HL-60/S4 treated with phorbol 12-myristate 13-acetate at 8.2 ng/mL for 4 days and 3 days (cell line): ENCODE results near the gene NFATC4.

Experiments used
- in situ Hi-C: fragments of 300-500 bp; cut with MboI; formaldehyde crosslinking; loops from 2 replicates; pipeline ENCODE4 v1.15.0; 2022; ENCODE audit warnings: low sequenced_read_pairs

NFATC4 gene

DNA sequence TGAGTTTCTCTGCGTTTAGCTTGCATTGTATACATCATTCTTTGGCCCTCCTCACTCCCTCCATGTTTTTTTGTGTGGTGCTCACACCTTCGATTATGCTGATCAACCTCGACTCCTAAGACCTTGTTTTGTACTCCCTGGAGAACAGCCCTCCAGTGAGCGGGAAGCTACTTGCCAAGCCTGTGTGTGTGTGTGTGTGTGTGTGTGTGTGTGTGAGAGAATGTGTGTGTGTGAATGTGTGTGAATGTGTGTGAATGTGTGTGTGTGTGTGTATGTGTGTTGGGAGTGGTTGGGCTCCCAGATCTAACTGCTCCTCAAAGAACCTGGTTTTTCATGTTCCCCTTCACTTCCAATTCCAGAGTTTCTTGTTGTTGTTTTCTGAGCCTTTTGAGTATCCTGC, 36.8 kb downstream of the NFATC4 start:
- in situ Hi-C loops, result no loop called here

DNA sequence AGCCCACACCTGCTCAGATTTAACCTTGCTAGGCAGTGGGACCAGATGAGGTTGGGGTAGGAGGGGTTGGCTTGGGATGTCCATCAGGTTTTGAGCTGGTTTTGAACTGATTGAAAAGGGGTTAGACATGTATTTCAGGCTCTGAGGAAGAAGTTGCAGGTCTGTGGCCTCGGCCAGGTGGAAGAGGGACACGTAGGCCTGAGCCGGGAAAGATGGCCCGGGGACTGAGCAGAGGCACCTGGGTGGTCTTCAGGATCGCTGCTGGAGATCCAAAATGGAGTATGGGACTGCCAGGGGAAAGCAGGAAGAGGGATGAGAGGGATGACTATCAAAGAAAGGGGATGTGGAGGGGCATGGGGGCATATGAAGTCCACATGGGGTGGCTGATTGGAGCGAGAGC, 38.4 kb downstream of the NFATC4 start:
- in situ Hi-C loops, result no loop called here

DNA sequence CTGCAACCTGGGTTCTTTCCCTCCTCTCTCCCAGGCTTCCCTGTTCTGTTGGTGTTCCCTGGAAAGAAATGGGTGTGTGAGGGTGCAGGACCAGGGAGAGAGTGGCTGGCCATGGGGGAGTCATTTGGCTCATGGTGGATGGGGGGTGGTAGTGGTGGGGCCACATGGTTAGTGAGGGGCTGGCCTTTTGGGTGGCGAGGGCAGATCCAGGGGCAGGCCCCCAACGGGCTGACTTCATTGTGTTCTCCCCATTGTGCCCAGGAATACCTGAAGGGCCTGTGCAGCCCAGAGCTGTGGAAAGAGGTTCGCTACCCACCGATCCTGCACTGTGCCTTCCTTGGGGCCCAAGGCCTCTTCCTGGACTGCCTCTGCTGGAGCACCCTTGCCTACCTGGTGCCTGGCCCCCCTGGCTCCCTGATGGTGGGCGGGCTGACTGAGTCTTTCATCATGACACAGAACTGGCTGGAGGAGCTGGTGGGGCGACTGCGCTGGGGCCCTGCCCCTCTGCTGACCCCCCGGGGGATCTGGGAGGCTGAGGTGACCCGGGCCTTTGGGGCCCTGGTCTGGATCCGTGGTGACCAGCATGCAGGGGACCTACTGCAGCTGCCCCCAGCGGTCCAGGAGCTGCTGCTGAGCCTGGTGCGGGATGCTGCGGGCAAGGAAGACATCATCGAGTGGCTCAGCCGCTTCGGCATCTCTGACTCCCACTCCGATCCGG, 39.8 kb downstream of the NFATC4 start:
- in situ Hi-C loops, result no loop called here

GRCh38 chr14:24408764-24409163, 40.8 kb downstream of the NFATC4 start:
- in situ Hi-C loops, result no loop called here

DNA sequence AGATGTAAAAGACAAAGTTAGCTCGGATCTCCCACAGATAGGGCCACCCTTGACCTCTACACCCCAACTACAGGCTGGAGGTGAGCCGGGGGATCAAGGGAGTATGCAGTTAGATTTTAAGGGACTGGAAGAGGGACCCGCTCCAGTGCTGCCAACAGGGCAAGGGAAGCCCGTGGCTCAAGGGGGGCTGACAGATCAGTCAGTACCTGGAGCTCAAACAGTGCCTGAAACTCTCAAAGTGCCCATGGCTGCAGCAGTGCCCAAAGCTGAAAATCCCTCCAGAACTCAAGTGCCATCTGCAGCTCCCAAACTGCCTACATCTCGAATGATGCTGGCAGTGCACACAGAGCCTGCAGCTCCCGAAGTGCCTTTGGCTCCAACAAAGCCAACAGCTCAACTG, 41.2 kb downstream of the NFATC4 start:
- in situ Hi-C loops, result no loop called here

GRCh38 chr14:24409956-24410355, 42.0 kb downstream of the NFATC4 start:
- in situ Hi-C loops, result no loop called here

DNA sequence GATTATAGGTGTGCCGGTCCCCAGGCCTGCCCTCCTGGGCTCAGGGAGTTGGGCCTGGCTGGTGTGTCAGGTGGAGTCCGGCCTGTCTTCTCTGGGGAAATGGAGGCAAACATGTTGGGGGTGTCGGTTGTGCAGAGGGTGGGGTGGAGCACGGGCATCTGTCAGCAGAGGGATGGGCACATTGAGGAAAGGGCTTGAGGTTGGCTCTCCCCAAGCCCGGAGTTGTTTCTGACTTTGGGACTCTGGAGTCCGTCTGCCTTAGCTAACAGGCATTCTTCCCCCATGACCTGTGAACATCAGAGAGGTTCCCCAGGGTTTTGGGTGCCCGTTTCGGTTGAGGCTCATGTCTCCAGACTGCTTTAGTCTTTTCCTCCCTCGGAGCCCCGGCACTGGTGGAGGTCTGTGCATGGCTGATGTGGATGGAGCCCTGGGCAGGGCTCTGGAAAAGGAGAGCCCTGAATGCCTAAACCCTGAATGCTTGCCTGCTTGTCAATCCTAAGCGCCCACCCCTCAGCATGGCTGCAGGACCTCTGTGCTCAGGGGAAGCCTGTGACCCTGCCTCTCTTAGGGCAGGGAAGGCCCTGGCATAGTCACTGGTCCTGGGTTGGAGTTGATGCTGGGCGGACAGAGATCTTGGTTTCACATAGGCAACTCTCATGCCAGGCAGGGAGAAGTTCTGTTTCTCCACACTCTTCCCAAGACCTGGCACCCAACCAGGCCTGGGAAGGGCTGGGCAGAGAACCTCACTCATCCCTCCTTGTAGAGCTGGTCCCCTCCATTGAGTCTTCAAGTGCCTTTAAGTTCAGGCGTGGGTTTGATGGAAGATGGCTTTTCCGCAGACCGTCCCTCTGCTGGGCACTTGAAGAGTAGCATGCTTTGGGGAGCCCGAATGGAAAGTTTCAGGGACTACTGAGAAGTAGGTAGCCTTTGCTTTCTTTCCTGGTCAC, 43.7 kb downstream of the NFATC4 start:
- in situ Hi-C loops, result no loop called here

GRCh38 chr14:24414077-24414476, 46.1 kb downstream of the NFATC4 start:
- in situ Hi-C loops, result no loop called here

GRCh38 chr14:24414732-24415420, 46.9 kb downstream of the NFATC4 start:
- in situ Hi-C loops, result no loop called here

DNA sequence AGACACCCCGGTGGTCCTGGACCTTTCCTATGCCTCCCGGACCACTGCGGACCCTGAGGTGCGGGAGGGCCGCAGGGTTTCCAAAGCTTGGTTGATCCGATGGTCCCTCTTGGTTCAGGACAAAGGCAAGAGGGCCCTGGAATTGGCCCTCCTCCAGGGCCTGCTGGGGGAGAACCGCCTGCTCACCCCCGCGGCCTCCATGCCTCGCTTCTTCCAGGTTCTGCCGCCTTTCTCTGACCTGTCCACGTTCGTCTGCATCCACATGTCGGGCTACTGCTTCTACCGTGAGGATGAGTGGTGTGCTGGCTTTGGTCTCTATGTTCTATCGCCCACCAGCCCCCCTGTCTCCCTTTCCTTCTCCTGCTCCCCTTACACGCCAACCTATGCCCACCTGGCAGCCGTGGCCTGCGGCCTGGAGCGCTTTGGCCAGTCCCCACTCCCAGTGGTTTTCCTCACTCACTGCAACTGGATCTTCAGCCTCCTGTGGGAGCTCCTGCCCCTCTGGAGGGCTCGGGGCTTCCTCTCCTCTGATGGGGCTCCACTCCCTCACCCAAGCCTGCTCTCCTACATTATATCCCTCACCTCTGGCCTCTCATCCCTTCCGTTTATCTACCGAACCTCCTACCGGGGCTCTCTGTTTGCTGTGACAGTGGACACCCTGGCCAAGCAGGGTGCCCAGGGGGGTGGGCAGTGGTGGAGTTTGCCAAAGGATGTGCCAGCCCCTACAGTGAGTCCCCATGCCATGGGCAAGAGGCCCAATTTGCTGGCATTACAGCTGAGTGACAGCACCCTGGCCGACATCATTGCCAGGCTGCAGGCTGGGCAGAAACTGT, 47.7 kb downstream of the NFATC4 start:
- in situ Hi-C loops, result no loop called here

DNA sequence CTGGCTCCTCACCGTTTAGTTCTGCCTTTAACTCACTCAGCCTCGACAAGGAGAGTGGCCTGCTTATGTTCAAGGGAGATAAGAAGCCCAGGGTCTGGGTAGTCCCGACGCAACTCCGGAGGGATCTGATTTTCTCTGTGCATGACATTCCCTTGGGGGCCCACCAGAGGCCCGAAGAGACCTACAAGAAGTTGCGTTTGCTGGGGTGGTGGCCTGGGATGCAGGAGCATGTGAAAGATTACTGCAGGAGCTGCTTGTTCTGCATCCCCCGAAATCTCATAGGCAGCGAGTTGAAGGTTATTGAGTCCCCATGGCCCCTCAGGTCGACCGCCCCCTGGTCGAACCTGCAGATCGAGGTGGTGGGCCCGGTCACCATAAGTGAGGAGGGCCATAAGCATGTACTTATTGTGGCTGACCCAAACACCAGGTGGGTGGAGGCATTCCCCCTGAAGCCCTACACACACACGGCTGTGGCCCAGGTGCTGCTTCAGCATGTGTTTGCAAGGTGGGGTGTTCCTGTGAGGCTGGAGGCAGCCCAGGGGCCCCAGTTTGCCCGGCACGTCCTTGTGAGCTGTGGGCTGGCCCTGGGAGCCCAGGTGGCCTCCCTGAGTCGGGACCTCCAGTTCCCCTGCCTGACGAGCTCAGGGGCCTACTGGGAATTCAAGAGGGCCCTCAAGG, 48.4 kb downstream of the NFATC4 start:
- in situ Hi-C loops, result no loop called here

DNA sequence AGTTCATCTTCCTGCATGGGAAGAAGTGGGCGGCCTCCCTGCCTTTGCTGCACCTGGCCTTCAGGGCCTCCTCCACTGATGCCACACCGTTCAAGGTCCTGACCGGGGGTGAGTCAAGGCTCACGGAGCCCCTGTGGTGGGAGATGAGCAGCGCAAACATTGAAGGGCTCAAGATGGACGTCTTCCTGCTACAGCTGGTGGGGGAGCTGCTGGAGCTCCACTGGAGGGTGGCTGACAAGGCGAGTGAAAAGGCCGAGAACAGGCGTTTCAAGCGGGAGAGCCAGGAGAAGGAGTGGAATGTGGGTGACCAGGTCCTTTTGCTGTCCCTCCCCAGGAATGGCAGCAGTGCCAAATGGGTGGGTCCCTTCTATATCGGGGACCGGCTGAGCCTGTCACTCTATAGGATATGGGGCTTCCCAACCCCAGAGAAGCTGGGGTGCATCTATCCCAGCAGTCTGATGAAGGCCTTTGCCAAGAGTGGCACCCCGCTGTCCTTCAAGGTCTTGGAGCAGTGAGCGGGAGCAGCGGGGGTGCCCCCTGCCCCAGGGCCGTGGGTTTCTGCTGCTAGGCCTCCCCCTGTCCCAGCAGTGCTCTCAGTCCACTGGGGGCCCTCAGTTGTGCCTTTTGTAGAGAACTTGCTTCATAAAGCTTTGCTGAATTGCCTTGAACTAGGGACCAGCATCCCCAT, 49.1 kb downstream of the NFATC4 start:
- in situ Hi-C loops, result no loop called here

DNA sequence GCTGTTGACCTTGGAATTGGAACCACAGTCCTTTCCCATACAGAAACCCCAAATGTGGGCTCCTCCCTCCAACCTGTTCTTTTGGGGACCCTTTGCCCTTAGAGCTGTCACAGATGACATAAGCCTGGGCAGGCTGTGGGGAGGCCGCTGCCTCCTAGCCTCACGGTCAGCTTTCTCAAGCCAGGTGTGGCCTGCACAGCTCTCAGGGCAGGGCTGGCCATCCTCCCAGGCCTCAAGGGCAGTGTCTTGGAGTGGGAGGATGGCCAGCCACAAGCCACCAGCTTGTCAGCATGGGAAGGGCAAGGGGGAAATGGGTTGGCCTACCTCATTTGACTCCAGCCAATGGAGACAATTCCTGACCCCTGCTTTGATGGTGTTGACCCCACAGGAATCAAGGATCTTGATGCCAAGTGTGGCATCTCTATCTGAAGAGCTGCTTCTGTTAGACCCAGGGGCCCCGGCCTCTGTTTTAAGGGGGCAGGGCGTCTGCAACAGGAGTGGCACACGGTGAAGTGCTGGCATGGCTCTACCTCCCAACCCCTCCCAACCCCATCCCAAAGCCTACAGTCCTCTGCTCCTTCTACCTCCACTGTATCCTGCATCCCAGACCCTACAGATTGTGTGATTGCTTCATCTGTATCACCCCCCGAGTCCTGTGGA, 50.0 kb downstream of the NFATC4 start:
- in situ Hi-C loops, result no loop called here

DNA sequence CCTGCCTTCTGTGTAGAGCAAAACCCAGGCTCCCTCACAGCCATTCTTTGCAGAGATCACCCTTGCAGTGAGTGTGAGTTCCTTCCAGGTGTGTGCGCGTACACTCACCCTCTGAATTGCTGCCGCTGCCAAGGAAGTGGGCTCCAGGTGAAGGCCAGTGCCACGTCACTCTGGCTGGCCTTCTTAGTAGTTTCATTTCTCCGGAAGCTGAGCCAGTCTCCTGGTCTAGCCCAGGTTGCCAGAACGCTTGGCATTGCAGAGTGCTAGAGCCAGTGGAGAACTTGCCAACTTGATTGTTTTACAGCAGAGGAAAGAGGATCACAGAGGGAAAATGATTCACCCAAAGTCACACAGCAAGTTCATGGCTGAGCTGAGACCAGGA, 50.5 kb downstream of the NFATC4 start:
- in situ Hi-C loops, result no loop called here

GRCh38 chr14:24422261-24422660, 54.3 kb downstream of the NFATC4 start:
- in situ Hi-C loops, result no loop called here

DNA sequence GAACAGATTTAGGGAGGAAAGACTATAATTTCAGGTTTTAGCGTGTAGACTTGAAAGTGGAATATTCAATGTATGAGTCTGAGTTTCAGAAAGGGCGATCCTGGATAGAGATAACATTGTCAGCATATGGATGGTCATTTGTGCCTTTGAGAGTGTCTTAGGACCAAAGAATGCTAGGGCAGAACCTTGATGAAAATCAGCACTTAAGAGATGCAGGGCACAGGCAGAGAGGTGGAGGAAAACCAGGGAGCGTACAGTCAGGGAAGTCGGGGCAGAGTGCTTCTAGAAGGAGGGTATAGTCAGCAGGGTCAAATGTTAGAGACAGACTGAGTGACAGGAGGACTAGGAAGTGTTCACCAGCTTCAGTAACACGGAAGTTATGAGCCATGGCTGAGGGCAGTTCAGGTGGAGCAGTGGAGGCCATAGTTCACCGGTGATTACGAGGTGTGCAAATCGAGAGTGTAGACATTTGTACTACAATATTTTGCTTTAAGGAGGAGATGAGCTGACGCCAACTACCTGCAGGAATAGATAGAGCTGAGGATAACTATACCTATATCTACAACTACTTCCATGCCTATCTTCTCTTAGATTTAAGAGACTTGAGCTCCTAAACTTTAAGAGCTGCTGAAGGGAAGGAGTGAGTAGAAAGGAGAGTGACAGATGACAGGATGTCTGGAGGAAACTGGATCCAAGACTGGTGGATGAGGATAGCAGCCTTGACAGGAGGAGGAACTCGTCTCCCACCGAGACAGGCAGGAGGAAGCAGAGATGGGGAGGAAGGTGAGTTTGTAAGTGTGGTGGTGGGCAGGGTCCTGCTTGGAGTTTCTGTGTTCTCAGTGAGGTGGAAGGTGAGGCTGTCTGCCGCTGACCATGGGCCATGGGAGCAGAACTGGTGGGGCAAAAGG, 55.0 kb downstream of the NFATC4 start:
- in situ Hi-C loops, result no loop called here

DNA sequence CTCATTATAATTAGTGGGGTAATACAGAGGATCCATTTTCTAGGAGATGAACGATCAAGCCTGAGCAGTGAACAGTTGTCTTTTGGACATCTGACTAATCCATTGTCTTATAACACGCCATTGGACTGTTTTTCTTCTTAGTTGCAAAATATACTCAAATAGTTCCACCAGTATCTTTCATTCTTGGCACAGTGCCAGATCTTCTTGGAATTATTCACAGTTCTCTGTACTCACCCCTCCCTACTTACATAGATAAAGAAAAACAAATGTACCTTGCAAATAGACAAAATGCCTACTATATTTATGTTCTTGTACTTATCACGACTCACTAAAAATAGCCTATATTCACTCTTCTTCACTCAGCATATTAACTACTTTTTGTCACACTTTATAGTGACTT, 57.7 kb downstream of the NFATC4 start:
- in situ Hi-C loops, result loop anchor here (25.0 kb wide), 1 partner anchor 188 kb away; the partner anchor contains the start of genes GMPR2, NEDD8 and TINF2
